Osteocyte (in vitro differentiated cells): ENCODE measurements around the gene S100A5. TPM values are rescaled to one million over a fixed set of nuclear protein-coding genes. Genes with fewer than 3 reads are reported as not detected.

ENCODE experiments used
- DNase-seq: peaks from one replicate; pipeline ENCODE4 v3.0.0; 2021; ENCODE audit warnings: mixed read lengths; ENCODE audit not compliant: unreplicated experiment; ENCODE audit errors: extremely low spot score
- H3K27ac Mint-ChIP-seq: one replicate; pipeline ENCODE4 v1.8.0; 2021; ENCODE audit warnings: mild to moderate bottlenecking, mixed read lengths; ENCODE audit not compliant: unreplicated experiment
- H3K27me3 Mint-ChIP-seq: one replicate; pipeline ENCODE4 v1.8.0; 2021; ENCODE audit warnings: mixed read lengths; ENCODE audit not compliant: unreplicated experiment
- H3K36me3 Mint-ChIP-seq: one replicate; pipeline ENCODE4 v1.8.0; 2021; ENCODE audit warnings: mixed read lengths; ENCODE audit not compliant: unreplicated experiment
- H3K4me1 Mint-ChIP-seq: one replicate; pipeline ENCODE4 v1.8.0; 2021; ENCODE audit warnings: mixed read lengths; ENCODE audit not compliant: unreplicated experiment
- H3K4me3 Mint-ChIP-seq: one replicate; pipeline ENCODE4 v1.8.0; 2021; ENCODE audit warnings: mild to moderate bottlenecking, moderate library complexity, mixed read lengths; ENCODE audit not compliant: unreplicated experiment
- H3K9me3 Mint-ChIP-seq: one replicate; pipeline ENCODE4 v1.8.0; 2021; ENCODE audit warnings: mixed read lengths; ENCODE audit not compliant: unreplicated experiment
- total RNA-seq: library from RNA; stranded (reverse); gene quantifications from 2 replicates; pipeline ENCODE4 v1.2.1, GENCODE V29; 2021
- TF ChIP-seq, protein P1 (sequence below): fragments of 200-600 bp; sonication (generic); IDR thresholded peaks from 2 replicates; pipeline ENCODE4 v1.5.0; 2021; ENCODE audit warnings: antibody characterized with exemption, mild to moderate bottlenecking, moderate library complexity

S100A5 gene
- total RNA-seq, 1 donor from 2014 or later = 1.0 TPM

DNA sequence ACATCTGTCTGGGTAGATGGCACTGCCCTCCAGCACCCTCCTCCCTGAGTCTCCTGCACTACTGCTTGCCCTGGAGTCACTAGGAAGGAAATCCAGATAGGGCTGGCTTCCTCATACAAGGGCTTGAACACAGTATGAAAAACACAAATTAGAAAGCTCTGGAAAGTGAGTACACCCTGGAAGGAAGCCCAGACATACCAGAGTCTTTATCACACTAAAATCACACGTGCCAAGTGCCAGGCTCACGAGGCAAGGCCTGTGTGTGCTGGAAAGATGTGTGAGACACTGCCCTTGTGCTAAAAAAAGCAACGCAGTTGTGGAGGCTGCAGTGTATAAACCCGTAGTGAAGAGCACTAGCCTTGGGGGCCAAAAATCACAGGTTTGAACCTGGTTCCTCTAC is 52.0 kb downstream of the S100A5 start:
- H3K27ac Mint-ChIP-seq = no peak overlapping the region
- H3K4me1 Mint-ChIP-seq = no peaks in the 10 kb centered on the region
- peaks cover 54% of the 10 kb centered on the region for H3K27me3 Mint-ChIP-seq
- no peak for DNase-seq
- TF ChIP-seq, protein P1, sequence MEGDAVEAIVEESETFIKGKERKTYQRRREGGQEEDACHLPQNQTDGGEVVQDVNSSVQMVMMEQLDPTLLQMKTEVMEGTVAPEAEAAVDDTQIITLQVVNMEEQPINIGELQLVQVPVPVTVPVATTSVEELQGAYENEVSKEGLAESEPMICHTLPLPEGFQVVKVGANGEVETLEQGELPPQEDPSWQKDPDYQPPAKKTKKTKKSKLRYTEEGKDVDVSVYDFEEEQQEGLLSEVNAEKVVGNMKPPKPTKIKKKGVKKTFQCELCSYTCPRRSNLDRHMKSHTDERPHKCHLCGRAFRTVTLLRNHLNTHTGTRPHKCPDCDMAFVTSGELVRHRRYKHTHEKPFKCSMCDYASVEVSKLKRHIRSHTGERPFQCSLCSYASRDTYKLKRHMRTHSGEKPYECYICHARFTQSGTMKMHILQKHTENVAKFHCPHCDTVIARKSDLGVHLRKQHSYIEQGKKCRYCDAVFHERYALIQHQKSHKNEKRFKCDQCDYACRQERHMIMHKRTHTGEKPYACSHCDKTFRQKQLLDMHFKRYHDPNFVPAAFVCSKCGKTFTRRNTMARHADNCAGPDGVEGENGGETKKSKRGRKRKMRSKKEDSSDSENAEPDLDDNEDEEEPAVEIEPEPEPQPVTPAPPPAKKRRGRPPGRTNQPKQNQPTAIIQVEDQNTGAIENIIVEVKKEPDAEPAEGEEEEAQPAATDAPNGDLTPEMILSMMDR = no peak
- no peaks in the 10 kb centered on the region for H3K9me3 Mint-ChIP-seq
- H3K36me3 Mint-ChIP-seq = no peaks in the 10 kb centered on the region
- no peak overlapping the region for H3K4me3 Mint-ChIP-seq

DNA sequence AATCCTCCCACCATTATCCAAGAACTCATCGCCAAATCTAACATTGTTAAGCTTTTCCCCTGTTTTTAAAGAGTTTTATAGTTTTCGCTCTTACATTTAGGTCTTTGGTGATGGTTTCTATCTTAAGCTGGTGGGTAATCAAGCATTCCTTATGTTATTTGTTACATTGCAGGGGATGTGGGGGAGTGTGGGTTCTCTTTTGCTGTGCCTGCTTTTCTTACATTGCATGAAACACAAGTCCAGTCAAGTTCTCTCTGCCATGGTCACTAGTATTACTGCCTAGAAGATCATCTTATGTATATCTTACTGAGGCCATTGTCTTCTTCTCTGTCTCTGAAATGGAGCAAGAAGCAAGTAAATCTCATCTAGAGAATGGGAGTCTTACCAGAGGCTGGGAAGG is 53.0 kb downstream of the S100A5 start:
- no peak for DNase-seq
- no peaks in the 10 kb centered on the region for H3K4me1 Mint-ChIP-seq
- H3K27ac Mint-ChIP-seq = no peak overlapping the region
- no peaks in the 10 kb centered on the region for H3K36me3 Mint-ChIP-seq
- H3K27me3 Mint-ChIP-seq = peaks cover 54% of the 10 kb centered on the region
- no peaks in the 10 kb centered on the region for H3K9me3 Mint-ChIP-seq
- no peak overlapping the region for H3K4me3 Mint-ChIP-seq
- TF ChIP-seq, protein P1 = no peak

Other genes starting within 250 kb of the S100A5 start
- not detected in 2 replicates for gene PGLYRP3, start 228.0 kb downstream of the S100A5 start, total RNA-seq
- gene PGLYRP4, start 192.1 kb downstream of the S100A5 start, total RNA-seq = not detected in 2 replicates
- not detected in 2 replicates for gene S100A9, start 183.1 kb downstream of the S100A5 start, total RNA-seq
- gene S100A12, start 165.3 kb downstream of the S100A5 start, total RNA-seq = not detected in 2 replicates
- not detected in 2 replicates for gene S100A8, start 149.9 kb downstream of the S100A5 start, total RNA-seq
- gene S100A7A, start 124.4 kb downstream of the S100A5 start, total RNA-seq = not detected in 2 replicates
- gene S100A7, start 80.3 kb downstream of the S100A5 start, total RNA-seq = not detected in 2 replicates
- 0.99 and 1.1 TPM in 2 replicates for gene S100A6, start 4.9 kb downstream of the S100A5 start, total RNA-seq
- 337 and 353 TPM in 2 replicates for gene S100A4, start 4.9 kb upstream of the S100A5 start, total RNA-seq
- 5.7 and 7.5 TPM in 2 replicates for gene S100A3, start 8.3 kb upstream of the S100A5 start, total RNA-seq
- 8.9 and 11.7 TPM in 2 replicates for gene S100A2, start 24.9 kb upstream of the S100A5 start, total RNA-seq
- gene S100A16, start 72.2 kb upstream of the S100A5 start, total RNA-seq = 134 and 143 TPM in 2 replicates
- not detected in 2 replicates for gene S100A14, start 75.4 kb upstream of the S100A5 start, total RNA-seq
- 126 and 128 TPM in 2 replicates for gene S100A13, start 86.6 kb upstream of the S100A5 start, total RNA-seq
- gene S100A1, start 87.5 kb upstream of the S100A5 start, total RNA-seq = 1.1 TPM in 1 of 2 replicates, not detected in the other
- gene CHTOP, start 93.1 kb upstream of the S100A5 start, total RNA-seq = 74.3 and 75.2 TPM in 2 replicates
- gene SNAPIN, start 117.8 kb upstream of the S100A5 start, total RNA-seq = 39.7 and 46.3 TPM in 2 replicates
- 151 and 157 TPM in 2 replicates for gene ILF2, start 130.1 kb upstream of the S100A5 start, total RNA-seq
- gene NPR1, start 137.8 kb upstream of the S100A5 start, total RNA-seq = 0.16 TPM in 1 of 2 replicates, not detected in the other
- 62.7 and 65.9 TPM in 2 replicates for gene INTS3, start 187.1 kb upstream of the S100A5 start, total RNA-seq
- 9.9 and 11.9 TPM in 2 replicates for gene SLC27A3, start 234.5 kb upstream of the S100A5 start, total RNA-seq